ENCODE data around the gene PRR27.
"Not testable (repeated sequence)": the region's sequence is repeated elsewhere in the genome, so short reads cannot be mapped to it uniquely, and the experiment has no call there.

The PRR27 gene

GRCh38 chr4:70203601-70204000 lies 49.6 kb downstream of the PRR27 start:
- no peak for DNase-seq

- not testable (repeated sequence) for DNase-seq
These were observed 58.7 kb downstream of the PRR27 start for GRCh38 chr4:70212752-70213151.

Measured in NCI-H510A treated with DMSO at 0.1 percent for 48 hours (cell line).